Activated CD4-positive, alpha-beta T cell treated with anti-CD3 and anti-CD28 coated beads, Interleukin-2, amount 50 U/mL, for 48 hours (primary cell): ENCODE measurements around the gene KCNAB1.

Source experiments
- DNase-seq, 2 experiments: peaks; one replicate each; pipeline ENCODE4 v3.0.0-alpha.2; 2020

Gene KCNAB1

GRCh38 chr3:156332304-156332703 is 211.9 kb downstream of the KCNAB1 start:
- no peak for DNase-seq

GRCh38 chr3:156334841-156335545 is 214.6 kb downstream of the KCNAB1 start:
- no peak for DNase-seq

- no peak for DNase-seq
Observed at GRCh38 chr3:156339491-156339890, 219.1 kb downstream of the KCNAB1 start.

- no peak for DNase-seq
Observed at GRCh38 chr3:156341332-156341731, 221.0 kb downstream of the KCNAB1 start.

- no peak for DNase-seq
Observed at GRCh38 chr3:156341831-156342416, 221.5 kb downstream of the KCNAB1 start.

GRCh38 chr3:156344215-156344614 is 223.8 kb downstream of the KCNAB1 start:
- DNase-seq, result no peak

GRCh38 chr3:156349111-156349510 is 228.7 kb downstream of the KCNAB1 start:
- DNase-seq, result no peak

GRCh38 chr3:156349978-156350377 is 229.6 kb downstream of the KCNAB1 start:
- DNase-seq, result no peak

GRCh38 chr3:156350781-156351180 is 230.4 kb downstream of the KCNAB1 start:
- no peak for DNase-seq

- DNase-seq, result no peak
Observed at GRCh38 chr3:156351783-156352182, 231.4 kb downstream of the KCNAB1 start.

- no peak for DNase-seq
Observed at GRCh38 chr3:156352728-156353127, 232.3 kb downstream of the KCNAB1 start.

GRCh38 chr3:156353563-156353962 is 233.2 kb downstream of the KCNAB1 start:
- DNase-seq, result no peak

- no peak for DNase-seq
Observed at GRCh38 chr3:156356537-156357363, 236.4 kb downstream of the KCNAB1 start.

- no peak for DNase-seq
Observed at GRCh38 chr3:156358232-156358631, 237.9 kb downstream of the KCNAB1 start.

GRCh38 chr3:156359368-156359767 is 239.0 kb downstream of the KCNAB1 start:
- no peak for DNase-seq

- DNase-seq, result no peak
Observed at GRCh38 chr3:156360083-156360482, 239.7 kb downstream of the KCNAB1 start.

GRCh38 chr3:156360963-156361362 is 240.6 kb downstream of the KCNAB1 start:
- no peak for DNase-seq

- no peak for DNase-seq
Observed at GRCh38 chr3:156366559-156366958, 246.2 kb downstream of the KCNAB1 start.

- no peak for DNase-seq
Observed at GRCh38 chr3:156368189-156368588, 247.8 kb downstream of the KCNAB1 start.

GRCh38 chr3:156371701-156372100 is 251.3 kb downstream of the KCNAB1 start:
- DNase-seq, result no peak

GRCh38 chr3:156373095-156373494 is 252.7 kb downstream of the KCNAB1 start:
- no peak for DNase-seq

- no peak for DNase-seq
Observed at GRCh38 chr3:156373654-156374053, 253.3 kb downstream of the KCNAB1 start.

GRCh38 chr3:156376199-156376598 is 255.8 kb downstream of the KCNAB1 start:
- no peak for DNase-seq

GRCh38 chr3:156377266-156377665 is 256.9 kb downstream of the KCNAB1 start:
- no peak for DNase-seq
